Kidney (tissue), 14 donors: ENCODE results near the gene S100A14. TPM values are rescaled to one million over a fixed set of nuclear protein-coding genes. Genes with fewer than 3 reads are reported as not detected.
"Not testable (repeated sequence)": the region's sequence is repeated elsewhere in the genome, so short reads cannot be mapped to it uniquely, and the experiment has no call there.

Source experiments
- DNase-seq, 5 donors: peaks; one replicate each; pipeline ENCODE4 v3.0.0-alpha.2; 2013 to 2020
- FAIRE-seq: peaks from 2 replicates; lab custom pipeline; 2012; peaks lifted over from hg19 to GRCh38; lab: Jason Lieb, UNC
- H3K27ac ChIP-seq, 2 donors: one replicate each; pipeline ENCODE4 v1.7.0; 2013; ENCODE audit warnings: low read depth in 2 of 2, low read length in 2 of 2, inconsistent platforms in 1 of 2
- H3K27me3 ChIP-seq: one replicate; pipeline ENCODE4 v1.7.1; 2013; ENCODE audit warnings: low read length, inconsistent platforms; ENCODE audit not compliant: control insufficient read depth, insufficient read depth
- H3K36me3 ChIP-seq, 3 donors: one replicate each; pipeline versions ENCODE4 v1.7.0 to v1.7.1; 2013; ENCODE audit warnings: low read length in 3 of 3, control low read depth in 1 of 3, inconsistent platforms in 1 of 3; ENCODE audit not compliant: insufficient read depth in 3 of 3, control insufficient read depth in 2 of 3
- H3K4me1 ChIP-seq, 3 donors: one replicate each; pipeline versions ENCODE4 v1.7.0 to v1.7.1; 2013; ENCODE audit warnings: low read length in 3 of 3, inconsistent platforms in 1 of 3, low read depth in 1 of 3; ENCODE audit not compliant: control insufficient read depth in 2 of 3, insufficient read depth in 2 of 3
- H3K4me3 ChIP-seq, 3 donors: one replicate each; pipeline versions ENCODE4 v1.7.0 to v1.8.1; 2013; ENCODE audit warnings: low read length in 3 of 3, control low read depth in 1 of 3, inconsistent platforms in 1 of 3
- H3K9ac ChIP-seq, 3 donors: one replicate each; pipeline versions ENCODE4 v1.7.0 to v1.7.1; 2013; ENCODE audit warnings: low read length in 3 of 3, control low read depth in 1 of 3, inconsistent platforms in 1 of 3
- H3K9me3 ChIP-seq, 3 donors: one replicate each; pipeline versions ENCODE4 v1.7.0 to v1.7.1; 2013; ENCODE audit warnings: low read length in 3 of 3, control low read depth in 1 of 3, inconsistent platforms in 1 of 3; ENCODE audit not compliant: control insufficient read depth in 2 of 3, insufficient read depth in 1 of 3
- CTCF ChIP-seq: IDR thresholded peaks from 3 replicates; pipeline ENCODE4 v1.5.1; 2012; ENCODE audit warnings: mild to moderate bottlenecking, moderate library complexity, borderline replicate concordance; ENCODE audit not compliant: insufficient read depth; ENCODE audit errors: extremely low read depth
- intact Hi-C: fragments of 100-400 bp; cut with DNase I; formaldehyde crosslinking; loops from one replicate; pipeline ENCODE4 v1.11.1; 2022
- polyA plus RNA-seq: library from polyadenylated mRNA; stranded (reverse); fragments of 350-450 nt; fragmentation: Illumina TruSeq; extraction: RNeasy Lipid Tissue Mini Kit (QIAGEN cat#74804); gene quantifications from one replicate; pipeline ENCODE4 v1.2.3, GENCODE V29; 2014; ENCODE audit warnings: low read depth, low replicate concordance; ENCODE audit not compliant: insufficient read depth
- total RNA-seq: library from RNA; stranded (reverse); fragmentation: NEBNext Ultra II Directional; extraction: Animal tissue kit (Norgen Biotek cat#: 25700); gene quantifications from one replicate; pipeline ENCODE4 v1.2.1, GENCODE V29; 2021
- donor health status: control.
- donor health status: control.
- donor health status: control.
- donor health status: control.
- donor health status: control.
- donor health status: DM: yes; HTN: yes; CAD: no.
- donor health status: Normal renal cell carcinoma (clear cell type).

Gene S100A14
- total and polyA plus RNA-seq, 2 donors from 2014 or later = 35.6 to 75.9 TPM

- TF ChIP-seq CTCF = no peak
- FAIRE-seq = no peak
Observed at GRCh38 chr1:153588482-153588881, 27.6 kb downstream of the S100A14 start.

GRCh38 chr1:153588033-153588432 is 28.1 kb downstream of the S100A14 start:
- FAIRE-seq, intact Hi-C loops, H3K4me1 ChIP-seq, H3K9me3 ChIP-seq, H3K36me3 ChIP-seq, H3K27ac ChIP-seq, H3K4me3 ChIP-seq, H3K9ac ChIP-seq, H3K27me3 ChIP-seq: not testable (repeated sequence)
- DNase-seq = peak in 1 of 5 donors; percentile 12

More at GRCh38 chr1:153588482-153588881, 27.6 kb downstream of the S100A14 start:
- Histone ChIP-seq H3K4me3 (no peak overlapping the region), H3K27me3 (no peaks in the 10 kb centered on the region), H3K36me3 (no peaks in the 10 kb centered on the region), H3K9me3 (no peaks in the 10 kb centered on the region), H3K9ac (no peak overlapping the region), H3K4me1 (no peaks in the 10 kb centered on the region), H3K27ac (no peak overlapping the region)
- intact Hi-C loops = no loop called here
- no peak for DNase-seq

- TF ChIP-seq CTCF = no peak
- Histone ChIP-seq H3K36me3 (no peaks in the 10 kb centered on the region), H3K4me1 (no peaks in the 10 kb centered on the region), H3K9me3 (no peaks in the 10 kb centered on the region), H3K27me3 (no peaks in the 10 kb centered on the region), H3K4me3 (no peak overlapping the region), H3K9ac (no peak overlapping the region), H3K27ac (no peak overlapping the region)
- DNase-seq = peak in 1 of 5 donors; percentile 6
- intact Hi-C loops = no loop called here
- no peak for FAIRE-seq
Observed at GRCh38 chr1:153587314-153587713, 28.8 kb downstream of the S100A14 start.

- no peak overlapping the region for H3K9ac ChIP-seq
- intact Hi-C loops = no loop called here
- FAIRE-seq = no peak
- H3K27me3 ChIP-seq = no peaks in the 10 kb centered on the region
- no peaks in the 10 kb centered on the region for H3K4me1 ChIP-seq
- H3K4me3 ChIP-seq = no peak overlapping the region
- TF ChIP-seq CTCF = no peak
- DNase-seq = no peak
- no peak overlapping the region for H3K27ac ChIP-seq
- H3K36me3 ChIP-seq = no peaks in the 10 kb centered on the region
- no peaks in the 10 kb centered on the region for H3K9me3 ChIP-seq
Observed at GRCh38 chr1:153586347-153586746, 29.8 kb downstream of the S100A14 start.
